ENCODE measurements around the gene CBLN1. TPM values are rescaled to one million over a fixed set of nuclear protein-coding genes. Genes with fewer than 3 reads are reported as not detected.

Gene CBLN1
- total RNA-seq, 4 donors from 2014 or later: 0.32 TPM; not detected in 3

DNA sequence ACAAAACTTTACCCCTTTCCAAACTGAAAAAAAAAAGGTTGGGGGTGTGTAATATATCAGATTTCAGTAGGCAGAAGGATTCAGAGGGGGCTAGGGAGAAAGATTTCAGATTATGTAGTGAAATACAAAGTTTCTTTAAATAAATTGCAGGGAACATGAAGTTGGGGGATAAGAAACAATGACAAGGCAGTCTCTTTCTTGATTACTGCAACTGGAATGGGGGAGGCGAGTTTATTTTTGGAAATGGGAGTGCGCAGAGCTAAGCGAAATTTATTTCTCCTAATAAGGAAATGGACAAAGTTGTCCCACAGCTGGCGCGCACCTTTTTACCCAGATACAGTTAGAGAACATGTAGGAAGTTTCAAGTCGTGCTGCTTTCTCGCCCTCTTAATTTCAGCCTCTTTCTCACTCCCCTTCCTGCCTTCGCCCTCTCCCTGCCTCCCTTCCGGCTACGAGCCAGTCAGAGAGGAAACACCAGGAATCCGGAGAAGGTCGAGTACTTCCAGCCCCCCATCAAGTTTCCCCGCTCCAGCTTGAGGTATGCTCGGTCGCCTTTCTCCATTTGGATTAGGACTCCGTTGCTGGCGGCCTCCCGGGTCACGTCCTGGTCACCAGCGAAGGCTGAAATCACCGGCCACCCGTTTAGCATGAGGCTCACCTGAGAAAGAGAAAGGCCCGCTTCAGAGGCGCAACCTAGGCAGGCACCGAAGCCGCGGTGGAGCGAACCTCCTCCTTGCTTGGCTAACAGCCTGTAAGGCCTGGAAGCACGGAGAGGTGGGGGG, 2.5 kb downstream of the CBLN1 start:
- WGBS, 2 donors (ENCODE audit: low coverage in 1 of 2): 4 to 13% methylated on average over 6 to 29 of the region's 29 CpGs
- peaks cover 93% of the 10 kb centered on the region for H3K27me3 ChIP-seq
- no peak overlapping the region for H3K27ac ChIP-seq
- no peak for DNase-seq
- TF ChIP-seq, protein P1, sequence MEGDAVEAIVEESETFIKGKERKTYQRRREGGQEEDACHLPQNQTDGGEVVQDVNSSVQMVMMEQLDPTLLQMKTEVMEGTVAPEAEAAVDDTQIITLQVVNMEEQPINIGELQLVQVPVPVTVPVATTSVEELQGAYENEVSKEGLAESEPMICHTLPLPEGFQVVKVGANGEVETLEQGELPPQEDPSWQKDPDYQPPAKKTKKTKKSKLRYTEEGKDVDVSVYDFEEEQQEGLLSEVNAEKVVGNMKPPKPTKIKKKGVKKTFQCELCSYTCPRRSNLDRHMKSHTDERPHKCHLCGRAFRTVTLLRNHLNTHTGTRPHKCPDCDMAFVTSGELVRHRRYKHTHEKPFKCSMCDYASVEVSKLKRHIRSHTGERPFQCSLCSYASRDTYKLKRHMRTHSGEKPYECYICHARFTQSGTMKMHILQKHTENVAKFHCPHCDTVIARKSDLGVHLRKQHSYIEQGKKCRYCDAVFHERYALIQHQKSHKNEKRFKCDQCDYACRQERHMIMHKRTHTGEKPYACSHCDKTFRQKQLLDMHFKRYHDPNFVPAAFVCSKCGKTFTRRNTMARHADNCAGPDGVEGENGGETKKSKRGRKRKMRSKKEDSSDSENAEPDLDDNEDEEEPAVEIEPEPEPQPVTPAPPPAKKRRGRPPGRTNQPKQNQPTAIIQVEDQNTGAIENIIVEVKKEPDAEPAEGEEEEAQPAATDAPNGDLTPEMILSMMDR (IDR thresholded peaks at IDR 0.05): no peak
- TF ChIP-seq EP300 (IDR thresholded peaks at IDR 0.05; ENCODE audit: low read depth): no peak
- TF ChIP-seq POLR2AphosphoS5 (IDR thresholded peaks at IDR 0.05): no peak
- no peak for TF ChIP-seq POLR2A (IDR thresholded peaks at IDR 0.05)
- H3K4me3 ChIP-seq: no peak overlapping the region
- intact Hi-C loops (cut with DNase I; ENCODE audit: low total_unique reads): no loop called here
- H3K9me3 ChIP-seq: no peaks in the 10 kb centered on the region
- in situ Hi-C loops (cut with MboI; ENCODE audit: low pct_ligation_motif_present in 1 of 4, low pct_unique_long_range_greater_than_20kb in 1 of 4, low sequenced_read_pairs in 3 of 4): no loop called here
- peaks cover 4 to 50% (median 28%) of the 10 kb centered on the region in 4 donors for H3K4me1 ChIP-seq
- H3K36me3 ChIP-seq: no peaks in the 10 kb centered on the region

DNA sequence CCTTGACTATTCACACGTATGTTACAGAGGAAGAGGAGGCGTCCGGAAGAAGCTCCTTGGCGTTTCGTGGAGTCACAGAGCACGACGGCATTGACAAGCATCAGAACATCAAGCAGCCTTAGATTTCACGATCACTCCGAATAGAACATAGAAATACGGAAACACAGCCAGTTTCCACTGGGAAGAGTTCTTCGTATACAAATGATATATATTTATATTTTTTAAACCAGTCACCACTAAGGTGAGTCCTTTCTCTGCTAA, 3.1 kb downstream of the CBLN1 start:
- Histone ChIP-seq H3K27ac (no peak overlapping the region), H3K27me3 (peaks cover 93% of the 10 kb centered on the region), H3K36me3 (no peaks in the 10 kb centered on the region), H3K4me1 (peaks cover 4 to 48% (median 26%) of the 10 kb centered on the region in 4 donors), H3K9me3 (no peaks in the 10 kb centered on the region), H3K4me3 (no peak overlapping the region)
- no peak for TF ChIP-seq POLR2A (IDR thresholded peaks at IDR 0.05)
- TF ChIP-seq, protein P1 (IDR thresholded peaks at IDR 0.05): no peak
- 35 to 47% methylated on average over 11 of the region's 11 CpGs for WGBS, 2 donors (ENCODE audit: low coverage in 1 of 2)
- DNase-seq: no peak
- in situ Hi-C loops (cut with MboI; ENCODE audit: low pct_ligation_motif_present in 1 of 4, low pct_unique_long_range_greater_than_20kb in 1 of 4, low sequenced_read_pairs in 3 of 4) (no loop called here), intact Hi-C loops (cut with DNase I; ENCODE audit: low total_unique reads) (no loop called here)

DNA sequence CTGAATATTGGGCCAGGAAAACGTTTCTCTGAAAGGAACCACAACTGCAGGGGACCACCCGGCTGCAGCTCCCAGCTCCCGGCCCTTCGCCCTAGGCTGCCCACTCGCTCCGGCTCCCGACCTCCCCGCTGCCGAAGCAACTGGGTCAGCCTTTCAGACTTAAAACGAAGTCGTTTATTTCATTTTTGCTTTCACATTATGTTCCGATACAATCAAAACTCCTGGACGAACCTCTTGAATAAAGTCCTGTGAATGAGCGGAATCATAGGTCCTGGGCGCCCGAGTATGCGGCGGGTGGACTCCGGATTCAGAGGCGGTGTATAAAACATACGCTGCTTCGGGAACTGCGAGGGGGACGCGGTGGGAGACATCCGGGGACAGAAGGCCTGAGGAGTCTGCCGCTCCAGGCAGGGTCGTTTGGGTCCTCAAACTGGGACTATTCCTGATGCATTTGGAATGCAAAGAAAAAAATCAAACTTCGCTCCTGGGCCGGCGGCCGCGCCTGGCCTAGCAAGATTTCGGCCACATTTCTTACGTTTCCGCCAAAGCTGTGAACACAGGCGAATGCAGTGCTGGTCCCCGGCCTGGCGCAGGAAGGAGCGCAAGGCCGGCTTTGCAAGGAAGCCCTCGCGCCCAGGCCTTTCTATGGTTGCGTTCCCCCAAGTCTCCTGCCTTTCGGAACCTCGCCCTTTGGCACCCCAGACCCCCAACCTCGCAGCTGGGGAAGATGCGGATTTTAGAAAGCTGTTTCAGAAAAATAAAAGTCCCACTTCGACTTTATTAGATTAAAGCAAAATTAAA, 3.7 kb downstream of the CBLN1 start:
- Histone ChIP-seq H3K36me3 (no peaks in the 10 kb centered on the region), H3K4me3 (no peak overlapping the region), H3K27ac (no peak overlapping the region), H3K27me3 (peaks cover 93% of the 10 kb centered on the region), H3K4me1 (peaks cover 4 to 43% (median 21%) of the 10 kb centered on the region in 4 donors), H3K9me3 (no peaks in the 10 kb centered on the region)
- intact Hi-C loops (cut with DNase I; ENCODE audit: low total_unique reads) (no loop called here), in situ Hi-C loops (cut with MboI; ENCODE audit: low pct_ligation_motif_present in 1 of 4, low pct_unique_long_range_greater_than_20kb in 1 of 4, low sequenced_read_pairs in 3 of 4) (no loop called here)
- DNase-seq: no peak
- 19 to 29% methylated on average over 12 to 49 of the region's 49 CpGs for WGBS, 2 donors (ENCODE audit: low coverage in 1 of 2)
- TF ChIP-seq POLR2A (IDR thresholded peaks at IDR 0.05): no peak

DNA sequence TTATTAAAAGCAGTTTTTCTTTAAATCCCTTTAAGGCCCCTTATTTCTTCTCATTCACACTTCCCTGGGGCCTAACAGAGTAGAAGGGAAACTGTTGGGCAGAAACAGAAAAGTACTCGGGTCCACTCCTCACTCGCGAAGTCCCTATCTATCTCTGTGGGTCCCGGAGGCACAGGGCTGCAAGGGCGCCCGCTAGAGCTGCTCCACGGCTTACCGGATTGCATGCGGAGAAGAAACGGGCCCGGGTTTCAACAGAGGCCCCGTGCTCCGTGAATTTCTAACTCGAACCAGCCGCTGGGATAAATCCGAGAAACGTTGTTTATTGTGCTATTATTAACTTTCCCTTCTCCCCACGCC, 4.3 kb downstream of the CBLN1 start:
- no peak for TF ChIP-seq POLR2A (IDR thresholded peaks at IDR 0.05)
- TF ChIP-seq, protein P1 (IDR thresholded peaks at IDR 0.05): no peak
- TF ChIP-seq EP300 (IDR thresholded peaks at IDR 0.05; ENCODE audit: low read depth): no peak
- TF ChIP-seq POLR2AphosphoS5 (IDR thresholded peaks at IDR 0.05): no peak
- H3K27me3 ChIP-seq: peaks cover 92% of the 10 kb centered on the region
- WGBS, 2 donors (ENCODE audit: low coverage in 1 of 2): 17 to 23% methylated on average over 7 to 18 of the region's 18 CpGs
- no peak for DNase-seq
- no peaks in the 10 kb centered on the region for H3K36me3 ChIP-seq
- H3K4me1 ChIP-seq: peaks cover 0 to 37% (median 15%) of the 10 kb centered on the region in 4 donors
- no peak overlapping the region for H3K4me3 ChIP-seq
- H3K27ac ChIP-seq: no peak overlapping the region
- intact Hi-C loops (cut with DNase I; ENCODE audit: low total_unique reads) (no loop called here), in situ Hi-C loops (cut with MboI; ENCODE audit: low pct_ligation_motif_present in 1 of 4, low pct_unique_long_range_greater_than_20kb in 1 of 4, low sequenced_read_pairs in 3 of 4) (no loop called here)
- H3K9me3 ChIP-seq: no peaks in the 10 kb centered on the region

Measured in transverse colon (tissue), 4 donors.